ENCODE results near the gene DDAH1.

Gene DDAH1

GRCh38 chr1:85485516-85485915 lies 20.6 kb upstream of the DDAH1 start:
- Histone ChIP-seq H3K27me3 (ENCODE audit: low read depth, low read length) (0 out of 2 replicates have a peak, but pooled peaks cover 2% of the 10 kb centered on the region), H3K4me1 (ENCODE audit: low read length) (no peaks in the 10 kb centered on the region), H3K79me2 (ENCODE audit: low read length) (no peaks in the 10 kb centered on the region), H3K9me3 (ENCODE audit: insufficient read depth, low read length) (no peaks in the 10 kb centered on the region), H3K36me3 (replicated peaks; ENCODE audit: low read depth, low read length) (no peaks in the 10 kb centered on the region), H4K20me1 (ENCODE audit: insufficient read depth, low read length) (no peaks in the 10 kb centered on the region), H2AFZ (ENCODE audit: low read depth, low read length) (no peak overlapping the region), H3K9ac (ENCODE audit: low read length) (no peak overlapping the region), H3K4me3 (ENCODE audit: low read length) (no peak overlapping the region), H3K27ac (ENCODE audit: low read length) (no peak overlapping the region), H3K4me2 (ENCODE audit: low read length) (no peak overlapping the region)
- no peak for TF ChIP-seq EZH2phosphoT487 (IDR thresholded peaks at IDR 0.05; ENCODE audit: low read depth)
- TF ChIP-seq, protein P1, sequence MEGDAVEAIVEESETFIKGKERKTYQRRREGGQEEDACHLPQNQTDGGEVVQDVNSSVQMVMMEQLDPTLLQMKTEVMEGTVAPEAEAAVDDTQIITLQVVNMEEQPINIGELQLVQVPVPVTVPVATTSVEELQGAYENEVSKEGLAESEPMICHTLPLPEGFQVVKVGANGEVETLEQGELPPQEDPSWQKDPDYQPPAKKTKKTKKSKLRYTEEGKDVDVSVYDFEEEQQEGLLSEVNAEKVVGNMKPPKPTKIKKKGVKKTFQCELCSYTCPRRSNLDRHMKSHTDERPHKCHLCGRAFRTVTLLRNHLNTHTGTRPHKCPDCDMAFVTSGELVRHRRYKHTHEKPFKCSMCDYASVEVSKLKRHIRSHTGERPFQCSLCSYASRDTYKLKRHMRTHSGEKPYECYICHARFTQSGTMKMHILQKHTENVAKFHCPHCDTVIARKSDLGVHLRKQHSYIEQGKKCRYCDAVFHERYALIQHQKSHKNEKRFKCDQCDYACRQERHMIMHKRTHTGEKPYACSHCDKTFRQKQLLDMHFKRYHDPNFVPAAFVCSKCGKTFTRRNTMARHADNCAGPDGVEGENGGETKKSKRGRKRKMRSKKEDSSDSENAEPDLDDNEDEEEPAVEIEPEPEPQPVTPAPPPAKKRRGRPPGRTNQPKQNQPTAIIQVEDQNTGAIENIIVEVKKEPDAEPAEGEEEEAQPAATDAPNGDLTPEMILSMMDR (IDR thresholded peaks at IDR 0.05; ENCODE audit: low read depth, low read length): no peak

DNA sequence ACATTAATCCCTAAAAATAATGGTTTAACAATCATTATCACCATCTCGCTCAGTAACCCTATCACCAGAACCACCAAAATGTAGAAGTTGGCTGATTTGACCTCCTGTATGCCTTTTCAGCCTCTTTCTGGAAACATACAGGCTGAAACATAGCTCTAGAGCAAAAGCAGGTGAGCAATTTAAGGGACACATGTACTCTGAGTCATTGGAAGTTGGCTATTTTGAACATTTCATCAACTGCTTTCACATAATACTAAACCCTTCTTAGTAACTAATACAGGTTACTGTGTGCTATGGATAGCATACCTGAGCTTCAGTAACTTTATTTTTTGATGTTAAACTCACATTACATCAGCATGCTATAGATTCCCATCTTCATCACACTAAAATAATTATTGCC lies 19.8 kb upstream of the DDAH1 start:
- no peak overlapping the region for H3K4me2 ChIP-seq (ENCODE audit: low read length)
- no peak overlapping the region for H2AFZ ChIP-seq (ENCODE audit: low read depth, low read length)
- 0 out of 2 replicates have a peak, but pooled peaks cover 2% of the 10 kb centered on the region for H3K27me3 ChIP-seq (ENCODE audit: low read depth, low read length)
- no peak for TF ChIP-seq EZH2phosphoT487 (IDR thresholded peaks at IDR 0.05; ENCODE audit: low read depth)
- TF ChIP-seq, protein P1 (IDR thresholded peaks at IDR 0.05; ENCODE audit: low read depth, low read length): no peak
- no peak overlapping the region for H3K27ac ChIP-seq (ENCODE audit: low read length)
- H3K4me1 ChIP-seq (ENCODE audit: low read length): no peaks in the 10 kb centered on the region
- H3K4me3 ChIP-seq (ENCODE audit: low read length): no peak overlapping the region
- H3K9ac ChIP-seq (ENCODE audit: low read length): no peak overlapping the region
- H3K79me2 ChIP-seq (ENCODE audit: low read length): no peaks in the 10 kb centered on the region
- no peaks in the 10 kb centered on the region for H4K20me1 ChIP-seq (ENCODE audit: insufficient read depth, low read length)
- no peaks in the 10 kb centered on the region for H3K36me3 ChIP-seq (replicated peaks; ENCODE audit: low read depth, low read length)
- H3K9me3 ChIP-seq (ENCODE audit: insufficient read depth, low read length): no peaks in the 10 kb centered on the region

DNA sequence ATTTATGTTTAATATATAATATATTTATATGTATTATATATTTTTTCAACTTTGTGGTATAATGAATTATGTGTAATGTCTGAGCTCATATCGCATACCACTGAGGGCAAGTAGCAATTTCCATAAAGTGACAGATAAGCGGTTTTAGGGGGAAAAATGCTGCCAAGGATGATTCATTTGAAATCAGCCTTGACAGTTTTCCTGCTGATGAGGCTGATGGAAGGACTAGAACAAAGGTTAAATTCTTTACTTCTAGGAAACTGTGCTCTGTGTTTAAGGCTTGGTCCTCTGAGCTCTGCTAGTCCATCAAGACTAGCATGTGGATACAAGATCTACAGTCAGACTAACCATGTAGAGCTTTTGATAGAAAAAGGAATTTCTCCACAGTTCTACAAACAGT lies 19.3 kb upstream of the DDAH1 start:
- Histone ChIP-seq H3K27me3 (ENCODE audit: low read depth, low read length) (0 out of 2 replicates have a peak, but pooled peaks cover 2% of the 10 kb centered on the region), H3K4me2 (ENCODE audit: low read length) (no peak overlapping the region), H3K9ac (ENCODE audit: low read length) (no peak overlapping the region), H4K20me1 (ENCODE audit: insufficient read depth, low read length) (no peaks in the 10 kb centered on the region), H3K36me3 (replicated peaks; ENCODE audit: low read depth, low read length) (no peaks in the 10 kb centered on the region), H3K9me3 (ENCODE audit: insufficient read depth, low read length) (no peaks in the 10 kb centered on the region), H3K79me2 (ENCODE audit: low read length) (no peaks in the 10 kb centered on the region), H3K4me3 (ENCODE audit: low read length) (no peak overlapping the region), H3K27ac (ENCODE audit: low read length) (no peak overlapping the region), H3K4me1 (ENCODE audit: low read length) (no peaks in the 10 kb centered on the region), H2AFZ (ENCODE audit: low read depth, low read length) (no peak overlapping the region)
- TF ChIP-seq, protein P1 (IDR thresholded peaks at IDR 0.05; ENCODE audit: low read depth, low read length): no peak
- no peak for TF ChIP-seq EZH2phosphoT487 (IDR thresholded peaks at IDR 0.05; ENCODE audit: low read depth)

- no peaks in the 10 kb centered on the region for H3K9me3 ChIP-seq (ENCODE audit: insufficient read depth, low read length)
- no peaks in the 10 kb centered on the region for H3K36me3 ChIP-seq (replicated peaks; ENCODE audit: low read depth, low read length)
- H3K27me3 ChIP-seq (ENCODE audit: low read depth, low read length): 0 out of 2 replicates have a peak, but pooled peaks cover 2% of the 10 kb centered on the region
- H2AFZ ChIP-seq (ENCODE audit: low read depth, low read length): no peak overlapping the region
- H4K20me1 ChIP-seq (ENCODE audit: insufficient read depth, low read length): no peaks in the 10 kb centered on the region
- no peak overlapping the region for H3K27ac ChIP-seq (ENCODE audit: low read length)
- H3K4me3 ChIP-seq (ENCODE audit: low read length): no peak overlapping the region
- H3K4me1 ChIP-seq (ENCODE audit: low read length): 0 out of 2 replicates have a peak, but pooled peaks cover 4% of the 10 kb centered on the region
- H3K79me2 ChIP-seq (ENCODE audit: low read length): no peaks in the 10 kb centered on the region
- TF ChIP-seq, protein P1 (IDR thresholded peaks at IDR 0.05; ENCODE audit: low read depth, low read length): no peak
- no peak for TF ChIP-seq EZH2phosphoT487 (IDR thresholded peaks at IDR 0.05; ENCODE audit: low read depth)
- H3K4me2 ChIP-seq (ENCODE audit: low read length): no peak overlapping the region
- H3K9ac ChIP-seq (ENCODE audit: low read length): no peak overlapping the region
Observed at GRCh38 chr1:85481688-85482087, 16.7 kb upstream of the DDAH1 start.
